GM12878 (cell line): ENCODE results near the gene TMEM208.

ENCODE experiments used
- EZH2 ChIP-seq: IDR thresholded peaks from 2 replicates; pipeline ENCODE4 v1.6.1; 2012; ENCODE audit warnings: low read depth, mild to moderate bottlenecking, control low read depth, inconsistent platforms, low read length, borderline replicate concordance; ENCODE audit not compliant: control insufficient read depth
- FOXK2 ChIP-seq: fragments of 450-650 bp; IDR thresholded peaks from 2 replicates; pipeline ENCODE4 v1.6.1; 2017; ENCODE audit warnings: mild to moderate bottlenecking, moderate library complexity
- NR2C2 ChIP-seq: IDR thresholded peaks from 2 replicates; pipeline ENCODE4 v1.6.1; 2011; ENCODE audit warnings: borderline replicate concordance, low read depth; ENCODE audit not compliant: control insufficient read depth, insufficient read length
- RAD21 ChIP-seq: IDR thresholded peaks from 2 replicates; pipeline ENCODE4 v1.6.1; 2011; ENCODE audit warnings: mild to moderate bottlenecking, low read depth, low read length, moderate library complexity; ENCODE audit not compliant: insufficient read depth
- SMC3 ChIP-seq: IDR thresholded peaks from 2 replicates; pipeline ENCODE4 v1.6.1; 2011; ENCODE audit warnings: low read length, improper control_type of control experiment, borderline replicate concordance
- SUPT20H ChIP-seq: IDR thresholded peaks from 2 replicates; pipeline ENCODE4 v1.6.1; 2011; ENCODE audit warnings: low read depth, mild to moderate bottlenecking, low read length, moderate library complexity, borderline replicate concordance; ENCODE audit not compliant: control insufficient read depth
- ZNF384 ChIP-seq: IDR thresholded peaks from 2 replicates; pipeline ENCODE4 v1.6.1; 2012; ENCODE audit warnings: low read depth, mild to moderate bottlenecking, low read length, improper control_type of control experiment, borderline replicate concordance
- TF ChIP-seq, protein P1 (sequence below), 3 experiments: IDR thresholded peaks in 2 of 3; conservative IDR thresholded peaks in 1 of 3; 2 replicates each; pipeline ENCODE4 v1.5.1; 2011; ENCODE audit warnings: low read depth in 3 of 3, low read length in 3 of 3, mild to moderate bottlenecking in 3 of 3, control low read depth in 2 of 3, moderate library complexity in 2 of 3, inconsistent platforms in 1 of 3, mixed read lengths in 1 of 3; ENCODE audit not compliant: control insufficient read depth in 2 of 3, insufficient read depth in 1 of 3; ENCODE audit errors: extremely low read depth in 1 of 3
- TF ChIP-seq, protein P2 (sequence below): IDR thresholded peaks from 2 replicates; pipeline ENCODE4 v1.6.1; 2011; ENCODE audit warnings: low read depth, mild to moderate bottlenecking, low read length, moderate library complexity, borderline replicate concordance; ENCODE audit errors: extremely low read depth
- TF ChIP-seq, protein P3 (sequence below): IDR thresholded peaks from 2 replicates; pipeline ENCODE4 v1.6.1; 2012; ENCODE audit warnings: mild to moderate bottlenecking, low read depth, low read length
- TF ChIP-seq, protein P4 (sequence below): IDR thresholded peaks from 2 replicates; pipeline ENCODE4 v1.6.1; 2011; ENCODE audit warnings: low read depth, low read length, improper control_type of control experiment, borderline replicate concordance
- TF ChIP-seq, protein P5 (sequence below): IDR thresholded peaks from 2 replicates; pipeline ENCODE4 v1.6.1; 2011; ENCODE audit warnings: mild to moderate bottlenecking, low read depth, low read length, moderate library complexity; ENCODE audit not compliant: insufficient replicate concordance
- TF ChIP-seq, protein P6 (sequence below): IDR thresholded peaks from 2 replicates; pipeline ENCODE4 v1.6.1; 2012; ENCODE audit warnings: low read depth, low read length, improper control_type of control experiment

DNA sequence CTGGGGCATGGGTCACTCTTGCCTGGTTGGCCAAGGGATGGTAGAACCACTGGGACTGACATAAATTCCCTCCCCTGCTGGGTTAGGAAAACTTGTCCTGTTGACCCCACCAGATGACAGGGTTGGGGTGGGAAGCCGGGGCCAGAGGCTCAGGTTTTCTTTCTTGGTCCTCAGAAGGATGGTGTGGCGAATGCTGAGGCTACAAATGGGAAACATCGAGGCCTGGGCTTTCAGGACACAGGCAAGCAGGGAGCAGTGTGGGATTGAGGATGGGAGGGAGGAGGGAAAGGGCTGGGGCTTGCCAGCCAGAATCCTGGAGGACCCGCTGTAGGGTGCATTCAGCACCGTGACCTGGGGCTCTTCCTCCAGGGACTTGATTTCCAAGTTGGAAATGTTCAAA, 37.9 kb downstream of the TMEM208 start:
- TF ChIP-seq, protein P1, sequence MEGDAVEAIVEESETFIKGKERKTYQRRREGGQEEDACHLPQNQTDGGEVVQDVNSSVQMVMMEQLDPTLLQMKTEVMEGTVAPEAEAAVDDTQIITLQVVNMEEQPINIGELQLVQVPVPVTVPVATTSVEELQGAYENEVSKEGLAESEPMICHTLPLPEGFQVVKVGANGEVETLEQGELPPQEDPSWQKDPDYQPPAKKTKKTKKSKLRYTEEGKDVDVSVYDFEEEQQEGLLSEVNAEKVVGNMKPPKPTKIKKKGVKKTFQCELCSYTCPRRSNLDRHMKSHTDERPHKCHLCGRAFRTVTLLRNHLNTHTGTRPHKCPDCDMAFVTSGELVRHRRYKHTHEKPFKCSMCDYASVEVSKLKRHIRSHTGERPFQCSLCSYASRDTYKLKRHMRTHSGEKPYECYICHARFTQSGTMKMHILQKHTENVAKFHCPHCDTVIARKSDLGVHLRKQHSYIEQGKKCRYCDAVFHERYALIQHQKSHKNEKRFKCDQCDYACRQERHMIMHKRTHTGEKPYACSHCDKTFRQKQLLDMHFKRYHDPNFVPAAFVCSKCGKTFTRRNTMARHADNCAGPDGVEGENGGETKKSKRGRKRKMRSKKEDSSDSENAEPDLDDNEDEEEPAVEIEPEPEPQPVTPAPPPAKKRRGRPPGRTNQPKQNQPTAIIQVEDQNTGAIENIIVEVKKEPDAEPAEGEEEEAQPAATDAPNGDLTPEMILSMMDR (IDR thresholded peaks at IDR 0.05 in 2 of 3, conservative IDR thresholded peaks at IDR 0.05 in 1 of 3; ENCODE audit: control insufficient read depth in 2 of 3, extremely low read depth in 1 of 3, insufficient read depth in 1 of 3, low read depth in 3 of 3, low read length in 3 of 3): no peak
- TF ChIP-seq, protein P2, sequence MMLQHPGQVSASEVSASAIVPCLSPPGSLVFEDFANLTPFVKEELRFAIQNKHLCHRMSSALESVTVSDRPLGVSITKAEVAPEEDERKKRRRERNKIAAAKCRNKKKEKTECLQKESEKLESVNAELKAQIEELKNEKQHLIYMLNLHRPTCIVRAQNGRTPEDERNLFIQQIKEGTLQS: no peak
- TF ChIP-seq EZH2 (no peak), ZNF384 (no peak), SMC3 (no peak), FOXK2 (no peak), SUPT20H (no peak), NR2C2 (no peak), RAD21 (no peak)
- TF ChIP-seq, protein P3, sequence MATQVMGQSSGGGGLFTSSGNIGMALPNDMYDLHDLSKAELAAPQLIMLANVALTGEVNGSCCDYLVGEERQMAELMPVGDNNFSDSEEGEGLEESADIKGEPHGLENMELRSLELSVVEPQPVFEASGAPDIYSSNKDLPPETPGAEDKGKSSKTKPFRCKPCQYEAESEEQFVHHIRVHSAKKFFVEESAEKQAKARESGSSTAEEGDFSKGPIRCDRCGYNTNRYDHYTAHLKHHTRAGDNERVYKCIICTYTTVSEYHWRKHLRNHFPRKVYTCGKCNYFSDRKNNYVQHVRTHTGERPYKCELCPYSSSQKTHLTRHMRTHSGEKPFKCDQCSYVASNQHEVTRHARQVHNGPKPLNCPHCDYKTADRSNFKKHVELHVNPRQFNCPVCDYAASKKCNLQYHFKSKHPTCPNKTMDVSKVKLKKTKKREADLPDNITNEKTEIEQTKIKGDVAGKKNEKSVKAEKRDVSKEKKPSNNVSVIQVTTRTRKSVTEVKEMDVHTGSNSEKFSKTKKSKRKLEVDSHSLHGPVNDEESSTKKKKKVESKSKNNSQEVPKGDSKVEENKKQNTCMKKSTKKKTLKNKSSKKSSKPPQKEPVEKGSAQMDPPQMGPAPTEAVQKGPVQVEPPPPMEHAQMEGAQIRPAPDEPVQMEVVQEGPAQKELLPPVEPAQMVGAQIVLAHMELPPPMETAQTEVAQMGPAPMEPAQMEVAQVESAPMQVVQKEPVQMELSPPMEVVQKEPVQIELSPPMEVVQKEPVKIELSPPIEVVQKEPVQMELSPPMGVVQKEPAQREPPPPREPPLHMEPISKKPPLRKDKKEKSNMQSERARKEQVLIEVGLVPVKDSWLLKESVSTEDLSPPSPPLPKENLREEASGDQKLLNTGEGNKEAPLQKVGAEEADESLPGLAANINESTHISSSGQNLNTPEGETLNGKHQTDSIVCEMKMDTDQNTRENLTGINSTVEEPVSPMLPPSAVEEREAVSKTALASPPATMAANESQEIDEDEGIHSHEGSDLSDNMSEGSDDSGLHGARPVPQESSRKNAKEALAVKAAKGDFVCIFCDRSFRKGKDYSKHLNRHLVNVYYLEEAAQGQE: no peak
- TF ChIP-seq, protein P4, sequence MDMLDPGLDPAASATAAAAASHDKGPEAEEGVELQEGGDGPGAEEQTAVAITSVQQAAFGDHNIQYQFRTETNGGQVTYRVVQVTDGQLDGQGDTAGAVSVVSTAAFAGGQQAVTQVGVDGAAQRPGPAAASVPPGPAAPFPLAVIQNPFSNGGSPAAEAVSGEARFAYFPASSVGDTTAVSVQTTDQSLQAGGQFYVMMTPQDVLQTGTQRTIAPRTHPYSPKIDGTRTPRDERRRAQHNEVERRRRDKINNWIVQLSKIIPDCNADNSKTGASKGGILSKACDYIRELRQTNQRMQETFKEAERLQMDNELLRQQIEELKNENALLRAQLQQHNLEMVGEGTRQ: no peak
- TF ChIP-seq, protein P5, sequence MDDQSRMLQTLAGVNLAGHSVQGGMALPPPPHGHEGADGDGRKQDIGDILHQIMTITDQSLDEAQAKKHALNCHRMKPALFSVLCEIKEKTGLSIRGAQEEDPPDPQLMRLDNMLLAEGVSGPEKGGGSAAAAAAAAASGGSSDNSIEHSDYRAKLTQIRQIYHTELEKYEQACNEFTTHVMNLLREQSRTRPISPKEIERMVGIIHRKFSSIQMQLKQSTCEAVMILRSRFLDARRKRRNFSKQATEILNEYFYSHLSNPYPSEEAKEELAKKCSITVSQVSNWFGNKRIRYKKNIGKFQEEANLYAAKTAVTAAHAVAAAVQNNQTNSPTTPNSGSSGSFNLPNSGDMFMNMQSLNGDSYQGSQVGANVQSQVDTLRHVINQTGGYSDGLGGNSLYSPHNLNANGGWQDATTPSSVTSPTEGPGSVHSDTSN: no peak
- TF ChIP-seq, protein P6, sequence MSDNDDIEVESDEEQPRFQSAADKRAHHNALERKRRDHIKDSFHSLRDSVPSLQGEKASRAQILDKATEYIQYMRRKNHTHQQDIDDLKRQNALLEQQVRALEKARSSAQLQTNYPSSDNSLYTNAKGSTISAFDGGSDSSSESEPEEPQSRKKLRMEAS: no peak
